Loucy (cell line): ENCODE measurements around the gene ASB11.
"Not testable (repeated sequence)": the region's sequence is repeated elsewhere in the genome, so short reads cannot be mapped to it uniquely, and the experiment has no call there.

Experiments
- H2AFZ ChIP-seq: fragments of 200-600 bp; sonication (generic); 2 replicates; pipeline ENCODE4 v1.6.0; 2016; ENCODE audit warnings: antibody characterized with exemption, mild to moderate bottlenecking, low read length, moderate library complexity
- H3F3A ChIP-seq: fragments of 200-600 bp; 2 replicates; pipeline ENCODE4 v1.6.0; 2016; ENCODE audit warnings: antibody characterized with exemption, low read depth, mild to moderate bottlenecking
- H3K27me3 ChIP-seq: fragments of 200-600 bp; sonication (generic); 2 replicates; pipeline ENCODE4 v1.6.1; 2014; ENCODE audit warnings: low read length, mild to moderate bottlenecking; ENCODE audit not compliant: insufficient read depth, poor library complexity, severe bottlenecking
- H3K36me3 ChIP-seq: fragments of 200-600 bp; sonication (generic); 2 replicates; pipeline ENCODE4 v1.6.1; 2016; ENCODE audit warnings: low read length; ENCODE audit not compliant: insufficient read depth
- H3K4me1 ChIP-seq: fragments of 200-600 bp; sonication (generic); 2 replicates; pipeline ENCODE4 v1.5.1; 2014; ENCODE audit warnings: low read length, mild to moderate bottlenecking; ENCODE audit not compliant: insufficient read depth, poor library complexity, severe bottlenecking
- H3K4me2 ChIP-seq: fragments of 200-600 bp; sonication (generic); 2 replicates; pipeline ENCODE4 v1.6.0; 2014; ENCODE audit warnings: antibody characterized with exemption, low read length, low read depth, mild to moderate bottlenecking; ENCODE audit not compliant: poor library complexity, severe bottlenecking
- H3K4me3 ChIP-seq: fragments of 200-600 bp; sonication (generic); 2 replicates; pipeline ENCODE4 v1.5.1; 2014; ENCODE audit warnings: low read length, mild to moderate bottlenecking, mixed read lengths; ENCODE audit not compliant: poor library complexity, severe bottlenecking
- H3K79me2 ChIP-seq: fragments of 200-600 bp; sonication (generic); 2 replicates; pipeline ENCODE4 v1.6.1; 2014; ENCODE audit warnings: low read length; ENCODE audit not compliant: insufficient read depth
- H3K9ac ChIP-seq: fragments of 200-600 bp; sonication (generic); 2 replicates; pipeline ENCODE4 v1.6.0; 2014; ENCODE audit warnings: mild to moderate bottlenecking, low read depth, low read length, moderate library complexity; ENCODE audit not compliant: poor library complexity, severe bottlenecking
- H3K9me2 ChIP-seq: fragments of 200-600 bp; sonication (generic); replicated peaks from 2 replicates; pipeline ENCODE4 v1.6.1; 2016; ENCODE audit warnings: low read depth, low read length, mixed read lengths
- H3K9me3 ChIP-seq: fragments of 200-600 bp; sonication (generic); 2 replicates; pipeline ENCODE4 v1.6.1; 2014; ENCODE audit warnings: mild to moderate bottlenecking, antibody characterized with exemption, low read length, low read depth; ENCODE audit not compliant: insufficient read depth
- H4K20me1 ChIP-seq: fragments of 200-600 bp; sonication (generic); 2 replicates; pipeline ENCODE4 v1.6.0; 2014; ENCODE audit warnings: antibody characterized with exemption, low read length, mild to moderate bottlenecking; ENCODE audit not compliant: insufficient read depth, poor library complexity, severe bottlenecking
- EZH2phosphoT487 ChIP-seq: fragments of 200-600 bp; IDR thresholded peaks from 2 replicates; pipeline ENCODE4 v1.6.1; 2018; ENCODE audit warnings: antibody characterized with exemption, mild to moderate bottlenecking, moderate library complexity, borderline replicate concordance
- TF ChIP-seq, protein P1 (sequence below): fragments of 200-600 bp; sonication (generic); conservative IDR thresholded peaks from 2 replicates; pipeline ENCODE4 v1.5.1; 2014; ENCODE audit warnings: mild to moderate bottlenecking, antibody characterized with exemption, low read length

The ASB11 gene

GRCh38 chrX:15311119-15311518, 4.3 kb downstream of the ASB11 start:
- no peaks in the 10 kb centered on the region for H3K9me2 ChIP-seq
- H3K4me1 ChIP-seq, result no peaks in the 10 kb centered on the region
- H3K27me3 ChIP-seq, result no peaks in the 10 kb centered on the region
- H3K79me2 ChIP-seq, result no peaks in the 10 kb centered on the region
- no peak overlapping the region for H2AFZ ChIP-seq
- no peaks in the 10 kb centered on the region for H4K20me1 ChIP-seq
- no peaks in the 10 kb centered on the region for H3F3A ChIP-seq
- TF ChIP-seq EZH2phosphoT487, result no peak
- TF ChIP-seq, protein P1, sequence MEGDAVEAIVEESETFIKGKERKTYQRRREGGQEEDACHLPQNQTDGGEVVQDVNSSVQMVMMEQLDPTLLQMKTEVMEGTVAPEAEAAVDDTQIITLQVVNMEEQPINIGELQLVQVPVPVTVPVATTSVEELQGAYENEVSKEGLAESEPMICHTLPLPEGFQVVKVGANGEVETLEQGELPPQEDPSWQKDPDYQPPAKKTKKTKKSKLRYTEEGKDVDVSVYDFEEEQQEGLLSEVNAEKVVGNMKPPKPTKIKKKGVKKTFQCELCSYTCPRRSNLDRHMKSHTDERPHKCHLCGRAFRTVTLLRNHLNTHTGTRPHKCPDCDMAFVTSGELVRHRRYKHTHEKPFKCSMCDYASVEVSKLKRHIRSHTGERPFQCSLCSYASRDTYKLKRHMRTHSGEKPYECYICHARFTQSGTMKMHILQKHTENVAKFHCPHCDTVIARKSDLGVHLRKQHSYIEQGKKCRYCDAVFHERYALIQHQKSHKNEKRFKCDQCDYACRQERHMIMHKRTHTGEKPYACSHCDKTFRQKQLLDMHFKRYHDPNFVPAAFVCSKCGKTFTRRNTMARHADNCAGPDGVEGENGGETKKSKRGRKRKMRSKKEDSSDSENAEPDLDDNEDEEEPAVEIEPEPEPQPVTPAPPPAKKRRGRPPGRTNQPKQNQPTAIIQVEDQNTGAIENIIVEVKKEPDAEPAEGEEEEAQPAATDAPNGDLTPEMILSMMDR, result no peak
- H3K9ac ChIP-seq, result no peak overlapping the region
- H3K36me3 ChIP-seq, result no peaks in the 10 kb centered on the region
- no peak overlapping the region for H3K4me3 ChIP-seq
- H3K4me2 ChIP-seq, result no peak overlapping the region
- H3K9me3 ChIP-seq, result no peaks in the 10 kb centered on the region

DNA sequence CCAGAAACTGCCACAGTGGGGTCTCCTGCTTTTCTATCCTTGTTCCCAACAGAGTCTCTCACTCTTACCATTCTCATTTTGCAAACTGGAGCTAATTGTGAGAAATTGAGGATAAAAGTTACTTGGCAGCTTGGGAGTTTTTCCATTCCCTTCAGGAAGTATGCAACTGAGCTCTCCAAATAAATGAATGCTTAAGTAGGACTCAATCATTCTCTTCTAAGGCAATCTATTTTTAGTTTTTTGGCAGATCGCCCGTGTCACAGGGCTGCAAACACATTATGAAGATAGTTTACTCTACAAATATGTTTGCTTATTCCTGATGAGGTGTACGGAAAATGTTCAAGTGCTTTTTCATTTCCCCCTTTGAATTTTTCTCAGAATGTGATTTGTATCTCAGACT, 5.3 kb downstream of the ASB11 start:
- Histone ChIP-seq H3K79me2 (no peaks in the 10 kb centered on the region), H3K4me3 (no peak overlapping the region), H3K4me2 (no peak overlapping the region), H3K4me1 (no peaks in the 10 kb centered on the region), H2AFZ (no peak overlapping the region), H3K9me2 (no peaks in the 10 kb centered on the region), H3K36me3 (no peaks in the 10 kb centered on the region), H3K27me3 (no peaks in the 10 kb centered on the region), H3K9me3 (no peaks in the 10 kb centered on the region), H3K9ac (no peak overlapping the region), H4K20me1 (no peaks in the 10 kb centered on the region), H3F3A (no peaks in the 10 kb centered on the region)
- TF ChIP-seq, protein P1, result no peak
- no peak for TF ChIP-seq EZH2phosphoT487

- H3K4me3 ChIP-seq, H3K4me2 ChIP-seq, H3K79me2 ChIP-seq, H3K4me1 ChIP-seq, H3K9ac ChIP-seq, H3K9me3 ChIP-seq, H3K9me2 ChIP-seq, H4K20me1 ChIP-seq, H2AFZ ChIP-seq, H3F3A ChIP-seq, H3K36me3 ChIP-seq, H3K27me3 ChIP-seq: not testable (repeated sequence)
Measured at GRCh38 chrX:15305899-15306298, 9.5 kb downstream of the ASB11 start.

- Histone ChIP-seq H3K9me3 (no peaks in the 10 kb centered on the region), H3K4me2 (no peak overlapping the region), H2AFZ (peak overlapping the region; percentile 75)
Measured at GRCh38 chrX:15301924-15302323, 13.5 kb downstream of the ASB11 start.

More at GRCh38 chrX:15301924-15302323, 13.5 kb downstream of the ASB11 start:
- Histone ChIP-seq H3K9me2 (no peaks in the 10 kb centered on the region), H3K4me3 (no peak overlapping the region), H3K27me3 (no peaks in the 10 kb centered on the region), H3K9ac (no peak overlapping the region), H4K20me1 (no peaks in the 10 kb centered on the region), H3K36me3 (no peaks in the 10 kb centered on the region), H3F3A (no peaks in the 10 kb centered on the region), H3K4me1 (no peaks in the 10 kb centered on the region), H3K79me2 (no peaks in the 10 kb centered on the region)
- TF ChIP-seq, protein P1, result no peak
- no peak for TF ChIP-seq EZH2phosphoT487
